ENCODE measurements around the gene ZDHHC1. TPM values are rescaled to one million over a fixed set of nuclear protein-coding genes. Genes with fewer than 3 reads are reported as not detected.

The ZDHHC1 gene
- polyA plus RNA-seq, 6 donors from 2014 or later: 0.17 to 0.23 (median 0.21) TPM; not detected in 3

GRCh38 chr16:67407788-67408452 lies 8.4 kb downstream of the ZDHHC1 start:
- H3K4me1 Mint-ChIP-seq: no peaks in the 10 kb centered on the region
- H3K4me3 Mint-ChIP-seq: no peak overlapping the region
- H3K27ac Mint-ChIP-seq: no peak overlapping the region
- H3K27me3 Mint-ChIP-seq: peaks cover 0 to 16% (median 10%) of the 10 kb centered on the region in 3 donors
- ATAC-seq (ENCODE audit: low read depth in 2 of 2): no peak
- H3K36me3 Mint-ChIP-seq: no peaks in the 10 kb centered on the region
- no peak for DNase-seq
- no peaks in the 10 kb centered on the region for H3K9me3 Mint-ChIP-seq

- no peak overlapping the region for H3K4me3 Mint-ChIP-seq
- DNase-seq (no peak), ATAC-seq (ENCODE audit: low read depth in 2 of 2) (no peak)
- H3K4me1 Mint-ChIP-seq: no peaks in the 10 kb centered on the region
- H3K9me3 Mint-ChIP-seq: no peaks in the 10 kb centered on the region
- H3K36me3 Mint-ChIP-seq: no peaks in the 10 kb centered on the region
- no peak overlapping the region for H3K27ac Mint-ChIP-seq
- H3K27me3 Mint-ChIP-seq: peaks cover 0 to 17% (median 17%) of the 10 kb centered on the region in 3 donors
Measured at GRCh38 chr16:67407176-67407787, 9.0 kb downstream of the ZDHHC1 start.

- H3K27me3 Mint-ChIP-seq: peaks cover 6 to 25% (median 23%) of the 10 kb centered on the region in 3 donors
- no peak overlapping the region for H3K27ac Mint-ChIP-seq
- no peaks in the 10 kb centered on the region for H3K9me3 Mint-ChIP-seq
- no peaks in the 10 kb centered on the region for H3K4me1 Mint-ChIP-seq
- DNase-seq (no peak), ATAC-seq (ENCODE audit: low read depth in 2 of 2) (no peak)
- H3K36me3 Mint-ChIP-seq: no peaks in the 10 kb centered on the region
- H3K4me3 Mint-ChIP-seq: peak overlapping the region in 1 of 8 donors; percentile 57
Measured at GRCh38 chr16:67406111-67406971, 9.9 kb downstream of the ZDHHC1 start.

DNA sequence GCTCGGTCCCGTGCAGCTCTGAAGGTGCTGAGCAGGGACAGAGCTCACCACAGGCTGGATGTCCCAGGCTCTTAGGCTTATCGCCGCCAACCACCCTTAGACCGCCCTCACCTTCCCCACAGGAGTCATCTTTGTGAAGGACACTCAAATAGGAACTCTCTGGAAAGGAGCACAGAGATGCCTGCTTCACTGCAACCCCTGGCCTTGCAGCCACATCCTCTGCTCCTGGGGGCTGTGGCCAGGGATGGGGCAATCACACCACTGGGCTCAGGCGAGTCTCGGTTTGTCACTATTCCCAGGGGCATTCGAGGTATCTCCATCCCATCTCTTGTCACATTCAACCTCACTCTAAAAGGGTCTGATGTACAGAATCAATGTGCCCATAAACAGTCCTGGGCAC lies 10.9 kb downstream of the ZDHHC1 start:
- Mint-ChIP-seq H3K9me3 (no peaks in the 10 kb centered on the region), H3K4me3 (no peak overlapping the region), H3K4me1 (no peaks in the 10 kb centered on the region), H3K27ac (peak overlapping the region in 1 of 6 donors; percentile 32), H3K27me3 (peaks cover 6 to 25% (median 23%) of the 10 kb centered on the region in 3 donors), H3K36me3 (no peaks in the 10 kb centered on the region)
- ATAC-seq (ENCODE audit: low read depth in 2 of 2) (no peak), DNase-seq (no peak)

GRCh38 chr16:67404740-67405226 lies 11.5 kb downstream of the ZDHHC1 start:
- ATAC-seq (ENCODE audit: low read depth in 2 of 2): no peak
- H3K4me3 Mint-ChIP-seq: no peak overlapping the region
- DNase-seq: no peak
- H3K27me3 Mint-ChIP-seq: peaks cover 6 to 25% (median 23%) of the 10 kb centered on the region in 3 donors
- H3K9me3 Mint-ChIP-seq: no peaks in the 10 kb centered on the region
- H3K4me1 Mint-ChIP-seq: no peaks in the 10 kb centered on the region
- no peak overlapping the region for H3K27ac Mint-ChIP-seq
- H3K36me3 Mint-ChIP-seq: no peaks in the 10 kb centered on the region

GRCh38 chr16:67403976-67404555 lies 12.2 kb downstream of the ZDHHC1 start:
- Mint-ChIP-seq H3K27me3 (peaks cover 6 to 25% (median 18%) of the 10 kb centered on the region in 3 donors), H3K27ac (no peak overlapping the region), H3K36me3 (no peaks in the 10 kb centered on the region), H3K4me3 (no peak overlapping the region), H3K4me1 (no peaks in the 10 kb centered on the region), H3K9me3 (no peaks in the 10 kb centered on the region)
- no peak for DNase-seq
- no peak for ATAC-seq (ENCODE audit: low read depth in 2 of 2)

DNA sequence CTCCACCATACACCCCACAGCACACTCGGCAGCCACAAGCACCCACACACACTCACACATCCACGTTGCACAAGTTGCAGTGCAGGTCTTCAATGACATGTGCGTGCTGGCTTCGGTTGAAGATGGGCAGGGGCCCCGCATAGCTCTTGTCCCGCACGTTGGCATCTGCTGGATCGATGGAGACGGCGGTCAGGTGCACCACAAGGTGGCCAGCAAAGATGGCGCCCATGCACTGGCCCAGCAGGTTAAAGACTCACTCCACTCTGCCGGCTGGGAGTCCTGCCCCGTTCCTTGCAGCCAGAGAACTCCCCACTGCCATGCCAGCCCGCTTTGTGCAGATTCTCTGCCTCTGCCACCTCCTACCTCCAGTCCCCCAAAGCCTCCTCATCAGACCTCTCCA lies 15.4 kb downstream of the ZDHHC1 start:
- H3K27me3 Mint-ChIP-seq: peaks cover 6 to 31% (median 25%) of the 10 kb centered on the region in 3 donors
- ATAC-seq (ENCODE audit: low read depth in 2 of 2): no peak
- DNase-seq: no peak
- H3K27ac Mint-ChIP-seq: peak overlapping the region in 1 of 6 donors; percentile 28
- H3K4me3 Mint-ChIP-seq: no peak overlapping the region
- no peaks in the 10 kb centered on the region for H3K4me1 Mint-ChIP-seq
- H3K9me3 Mint-ChIP-seq: no peaks in the 10 kb centered on the region
- no peaks in the 10 kb centered on the region for H3K36me3 Mint-ChIP-seq

DNA sequence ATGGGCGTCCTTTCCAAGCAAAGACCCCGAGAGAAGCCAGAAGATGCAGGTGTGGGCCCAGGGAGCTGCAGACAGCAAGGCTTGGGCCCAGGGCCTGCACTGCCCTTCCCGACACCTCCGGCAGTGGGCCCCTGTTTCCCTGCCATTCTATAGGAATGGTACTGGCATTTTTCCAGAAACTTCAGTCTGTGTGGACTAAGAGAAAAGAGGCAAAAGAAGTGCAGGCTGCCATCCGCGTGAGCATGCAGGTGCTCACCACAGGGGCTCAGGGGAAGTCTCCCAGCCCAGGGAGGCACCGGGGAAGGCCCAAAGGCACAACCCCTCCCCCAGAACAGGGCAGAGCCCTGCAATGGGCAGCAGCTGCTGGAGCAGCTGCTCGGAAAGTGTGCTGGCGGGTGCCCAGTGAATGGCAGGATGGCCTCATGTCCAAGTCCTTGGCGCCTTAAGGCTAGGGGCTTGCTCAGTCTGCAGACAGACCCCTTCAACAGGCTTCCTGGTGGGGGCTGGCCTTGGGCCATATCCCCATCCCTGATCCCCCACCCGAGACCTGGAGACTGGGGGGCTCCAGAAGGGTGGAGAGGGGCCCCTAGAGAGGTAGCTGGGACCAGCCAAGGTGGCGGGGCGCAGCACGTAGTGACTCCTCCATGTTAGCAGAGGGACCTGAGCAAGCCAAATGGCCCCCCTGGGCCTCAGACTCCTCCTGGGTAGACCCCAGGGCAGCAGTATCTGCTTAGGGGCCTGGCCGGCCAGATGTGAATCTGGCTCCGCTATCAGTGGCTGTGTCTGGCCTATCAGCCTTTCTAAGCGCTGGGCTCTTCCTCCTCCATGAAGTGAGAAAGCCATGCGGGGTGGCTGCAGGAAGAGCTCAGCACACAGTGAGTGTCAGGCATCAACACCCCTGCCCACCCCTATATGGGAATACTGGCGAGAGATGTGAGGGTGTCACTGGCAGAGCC lies 16.2 kb downstream of the ZDHHC1 start:
- H3K27ac Mint-ChIP-seq: no peak overlapping the region
- ATAC-seq (ENCODE audit: low read depth in 2 of 2): no peak
- DNase-seq: no peak
- peaks cover 10 to 40% (median 33%) of the 10 kb centered on the region in 3 donors for H3K27me3 Mint-ChIP-seq
- no peaks in the 10 kb centered on the region for H3K36me3 Mint-ChIP-seq
- H3K4me1 Mint-ChIP-seq: peaks cover 0 to 2% (median under 1%) of the 10 kb centered on the region in 3 donors
- no peak overlapping the region for H3K4me3 Mint-ChIP-seq
- H3K9me3 Mint-ChIP-seq: no peaks in the 10 kb centered on the region

DNA sequence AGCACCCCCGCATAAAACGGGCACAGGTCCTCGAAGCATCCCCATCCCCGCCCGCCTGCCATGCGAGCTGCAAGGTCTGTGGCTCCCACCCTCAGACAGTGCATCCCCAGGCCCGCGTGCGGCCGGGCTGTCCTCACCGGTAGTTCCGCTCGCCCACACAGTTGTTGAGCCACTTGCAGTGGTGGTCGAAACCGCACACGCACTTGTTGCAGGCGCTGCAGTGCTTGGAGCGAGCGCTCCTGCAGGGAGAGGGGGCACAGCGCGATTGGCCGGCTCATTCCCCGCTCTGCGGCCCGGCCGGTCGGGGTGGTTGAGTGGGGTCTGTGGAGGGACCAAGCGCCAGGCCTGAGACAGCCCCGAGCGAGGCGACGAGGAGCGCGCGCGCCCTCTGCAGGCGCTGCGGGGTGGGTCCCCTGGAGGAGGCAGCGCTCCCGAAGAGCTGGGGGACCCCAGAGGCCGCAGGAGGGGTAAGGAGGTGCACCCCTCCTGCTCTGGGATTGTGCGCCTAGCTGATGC lies 17.0 kb downstream of the ZDHHC1 start:
- H3K27me3 Mint-ChIP-seq: peaks cover 10 to 46% (median 41%) of the 10 kb centered on the region in 3 donors
- H3K9me3 Mint-ChIP-seq: no peaks in the 10 kb centered on the region
- DNase-seq (peak; percentile 49), ATAC-seq (ENCODE audit: low read depth in 2 of 2) (peak; percentile 72 to 79)
- H3K4me1 Mint-ChIP-seq: peaks cover 2 to 7% (median 3%) of the 10 kb centered on the region in 3 donors
- no peaks in the 10 kb centered on the region for H3K36me3 Mint-ChIP-seq
- no peak overlapping the region for H3K27ac Mint-ChIP-seq
- no peak overlapping the region for H3K4me3 Mint-ChIP-seq

- Mint-ChIP-seq H3K9me3 (no peaks in the 10 kb centered on the region), H3K27me3 (peaks cover 15 to 47% (median 44%) of the 10 kb centered on the region in 3 donors), H3K27ac (no peak overlapping the region), H3K4me3 (no peak overlapping the region), H3K4me1 (peaks cover 7 to 13% (median 9%) of the 10 kb centered on the region in 3 donors), H3K36me3 (no peaks in the 10 kb centered on the region)
- ATAC-seq (ENCODE audit: low read depth in 2 of 2): no peak
- DNase-seq: no peak
Measured at GRCh38 chr16:67398546-67399217, 17.6 kb downstream of the ZDHHC1 start.

DNA sequence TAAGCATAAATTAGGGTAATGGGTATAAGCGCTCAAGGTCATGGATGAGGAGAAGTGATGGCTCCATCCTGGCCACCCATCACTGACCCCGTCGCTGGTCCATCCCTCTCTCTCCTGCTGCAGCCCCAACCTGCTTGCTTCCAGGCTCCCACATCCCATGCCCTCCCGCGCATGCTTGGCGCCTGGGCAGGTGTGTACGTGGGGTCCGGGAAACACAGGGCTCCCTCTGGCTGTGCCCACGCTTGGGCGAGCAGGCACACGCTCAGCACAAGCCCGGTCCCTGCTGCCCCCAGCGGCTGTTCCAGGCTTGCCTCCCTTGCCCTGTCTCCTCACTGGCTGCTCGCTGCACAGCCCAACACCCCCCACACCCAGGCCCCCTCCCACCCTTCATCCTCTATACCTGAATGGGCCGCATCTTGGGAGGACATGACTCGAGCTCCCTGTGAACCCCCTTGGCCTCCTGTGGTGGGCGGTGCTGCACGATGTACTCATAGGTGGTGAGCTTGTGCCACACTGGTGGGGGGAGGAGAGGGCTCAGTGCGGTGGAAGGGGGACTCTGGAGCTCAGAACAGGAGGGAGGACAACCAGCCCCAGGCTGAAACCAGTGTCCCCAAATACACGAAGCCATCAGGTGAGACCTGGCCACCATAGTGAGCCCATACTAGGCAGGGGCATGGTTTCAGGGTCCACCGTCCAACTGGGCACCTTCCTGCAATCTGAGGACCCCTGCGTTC lies 18.3 kb downstream of the ZDHHC1 start:
- DNase-seq: no peak
- H3K27ac Mint-ChIP-seq: no peak overlapping the region
- H3K4me1 Mint-ChIP-seq: peaks cover 7 to 16% (median 9%) of the 10 kb centered on the region in 3 donors
- no peak overlapping the region for H3K4me3 Mint-ChIP-seq
- H3K36me3 Mint-ChIP-seq: no peaks in the 10 kb centered on the region
- no peaks in the 10 kb centered on the region for H3K9me3 Mint-ChIP-seq
- H3K27me3 Mint-ChIP-seq: peaks cover 15 to 44% (median 42%) of the 10 kb centered on the region in 3 donors
- ATAC-seq (ENCODE audit: low read depth in 2 of 2): no peak
